WI38 (cell line): ENCODE measurements around the gene FBXL13.
"Not testable (repeated sequence)": the region's sequence is repeated elsewhere in the genome, so short reads cannot be mapped to it uniquely, and the experiment has no call there.

Experiments used
- H3K4me3 ChIP-seq: 2 replicates; pipeline ENCODE4 v1.5.1; 2011; ENCODE audit warnings: low read depth, mild to moderate bottlenecking, control low read depth, low read length
- TF ChIP-seq, protein P1 (sequence below): IDR thresholded peaks from 2 replicates; pipeline ENCODE4 v1.5.1; 2012; ENCODE audit warnings: low read depth, mild to moderate bottlenecking, control low read depth, low read length

FBXL13 gene

DNA sequence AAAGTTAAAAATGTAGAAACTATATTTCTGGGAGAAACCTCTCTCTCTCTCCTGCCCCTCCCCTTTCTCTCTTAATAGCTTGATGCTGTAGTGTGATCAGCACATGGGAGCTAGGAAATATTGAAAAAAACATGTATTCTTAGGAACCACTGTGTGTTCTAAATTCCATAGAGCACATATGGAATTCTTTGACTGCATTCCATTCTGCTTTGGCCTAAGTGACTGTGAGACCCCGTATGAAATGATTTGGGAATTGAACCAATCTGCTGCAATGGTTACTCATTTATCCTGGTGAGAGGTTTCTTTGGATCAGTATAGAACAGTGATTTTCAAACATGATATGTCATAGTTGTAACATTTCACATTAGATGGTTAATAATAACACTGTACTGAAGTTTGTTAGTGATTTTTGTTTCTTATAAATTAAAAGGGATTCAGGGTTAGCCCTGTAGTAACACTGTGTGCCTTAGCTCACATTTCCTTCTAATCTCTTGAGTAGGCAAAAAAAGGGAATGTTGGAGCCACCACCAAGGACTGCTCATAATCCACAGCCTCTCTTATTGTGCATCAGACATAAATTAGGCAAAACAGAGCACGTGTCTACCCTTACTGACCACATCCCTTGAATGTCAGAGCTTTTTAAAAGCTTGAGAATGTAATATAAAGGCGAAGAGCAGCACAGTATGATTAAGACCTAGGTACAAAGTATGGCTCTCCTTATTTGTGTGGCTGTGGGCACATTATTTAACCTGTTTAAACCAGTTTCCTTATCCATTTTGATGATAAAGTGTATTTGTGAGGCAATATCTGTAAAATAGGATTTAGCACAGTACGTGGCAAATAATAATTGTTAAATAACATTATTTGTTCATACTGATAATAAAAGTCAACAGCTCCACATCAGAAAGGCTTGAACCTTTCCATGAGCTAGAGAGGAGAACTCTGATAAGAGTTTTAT lies 256.7 kb downstream of the FBXL13 start:
- H3K4me3 ChIP-seq: no peak overlapping the region
- TF ChIP-seq, protein P1, sequence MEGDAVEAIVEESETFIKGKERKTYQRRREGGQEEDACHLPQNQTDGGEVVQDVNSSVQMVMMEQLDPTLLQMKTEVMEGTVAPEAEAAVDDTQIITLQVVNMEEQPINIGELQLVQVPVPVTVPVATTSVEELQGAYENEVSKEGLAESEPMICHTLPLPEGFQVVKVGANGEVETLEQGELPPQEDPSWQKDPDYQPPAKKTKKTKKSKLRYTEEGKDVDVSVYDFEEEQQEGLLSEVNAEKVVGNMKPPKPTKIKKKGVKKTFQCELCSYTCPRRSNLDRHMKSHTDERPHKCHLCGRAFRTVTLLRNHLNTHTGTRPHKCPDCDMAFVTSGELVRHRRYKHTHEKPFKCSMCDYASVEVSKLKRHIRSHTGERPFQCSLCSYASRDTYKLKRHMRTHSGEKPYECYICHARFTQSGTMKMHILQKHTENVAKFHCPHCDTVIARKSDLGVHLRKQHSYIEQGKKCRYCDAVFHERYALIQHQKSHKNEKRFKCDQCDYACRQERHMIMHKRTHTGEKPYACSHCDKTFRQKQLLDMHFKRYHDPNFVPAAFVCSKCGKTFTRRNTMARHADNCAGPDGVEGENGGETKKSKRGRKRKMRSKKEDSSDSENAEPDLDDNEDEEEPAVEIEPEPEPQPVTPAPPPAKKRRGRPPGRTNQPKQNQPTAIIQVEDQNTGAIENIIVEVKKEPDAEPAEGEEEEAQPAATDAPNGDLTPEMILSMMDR: no peak

DNA sequence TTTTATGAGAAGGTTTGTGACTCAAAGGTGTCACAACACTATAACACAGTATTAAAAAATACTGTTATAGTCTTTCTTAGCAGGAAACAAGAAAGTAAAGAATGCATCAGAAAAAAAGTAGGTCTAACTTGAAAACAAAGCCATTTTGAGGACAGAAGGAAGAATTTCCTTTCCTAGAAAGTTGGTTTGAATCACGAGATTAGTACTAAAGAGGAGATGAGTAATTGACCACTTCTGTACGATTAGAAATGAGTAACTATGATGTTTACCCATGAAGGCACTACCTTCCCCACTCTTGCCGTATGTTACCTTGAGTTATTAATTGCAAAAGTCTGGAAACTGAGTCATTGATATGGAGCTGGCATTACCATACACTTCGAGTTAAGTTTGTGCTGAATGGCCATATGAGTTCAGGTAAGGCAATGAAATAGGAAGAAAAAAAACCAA lies 260.5 kb downstream of the FBXL13 start:
- TF ChIP-seq, protein P1: no peak

DNA sequence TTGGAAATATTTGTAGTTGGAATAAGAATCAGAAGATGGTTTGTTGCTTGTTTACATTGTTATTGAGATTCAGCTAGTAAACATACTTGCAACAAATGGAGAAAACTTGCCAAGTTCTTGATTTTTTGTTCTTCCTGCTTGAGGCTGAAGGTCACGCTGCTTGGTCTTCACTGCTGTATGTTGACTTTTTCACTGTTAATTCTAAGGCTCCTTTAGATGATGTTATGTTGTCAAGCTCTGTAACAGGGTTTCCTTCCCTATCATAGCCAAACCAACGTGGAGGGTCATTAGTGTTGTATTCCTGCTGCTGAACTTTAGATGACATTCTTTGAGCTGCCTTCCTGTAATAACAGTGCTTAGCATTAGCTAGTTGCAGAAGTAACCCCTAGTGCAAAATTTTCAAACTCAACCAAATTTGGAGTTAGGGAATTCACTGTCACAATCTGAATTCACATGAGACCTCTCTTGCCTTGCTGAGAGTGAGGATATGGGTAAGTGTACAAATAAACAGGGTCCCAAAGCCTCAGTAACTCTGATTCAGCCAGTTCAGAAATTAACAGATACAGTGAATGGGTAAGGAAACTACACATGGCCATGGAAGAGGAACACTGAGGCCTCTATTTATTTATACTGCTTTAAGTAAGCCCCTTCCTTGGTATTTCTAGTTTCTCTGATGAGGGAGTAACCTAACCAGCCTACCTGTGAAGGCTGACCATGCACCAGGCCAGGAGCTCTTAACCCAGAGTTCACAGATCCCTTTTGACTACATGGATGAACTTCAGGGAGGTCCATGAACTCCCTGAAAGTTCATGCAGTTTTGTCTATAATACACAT lies 261.2 kb downstream of the FBXL13 start:
- no peak overlapping the region for H3K4me3 ChIP-seq
- TF ChIP-seq, protein P1: no peak

More for the DNA sequence above, 260.5 kb downstream of the FBXL13 start:
- no peak overlapping the region for H3K4me3 ChIP-seq

DNA sequence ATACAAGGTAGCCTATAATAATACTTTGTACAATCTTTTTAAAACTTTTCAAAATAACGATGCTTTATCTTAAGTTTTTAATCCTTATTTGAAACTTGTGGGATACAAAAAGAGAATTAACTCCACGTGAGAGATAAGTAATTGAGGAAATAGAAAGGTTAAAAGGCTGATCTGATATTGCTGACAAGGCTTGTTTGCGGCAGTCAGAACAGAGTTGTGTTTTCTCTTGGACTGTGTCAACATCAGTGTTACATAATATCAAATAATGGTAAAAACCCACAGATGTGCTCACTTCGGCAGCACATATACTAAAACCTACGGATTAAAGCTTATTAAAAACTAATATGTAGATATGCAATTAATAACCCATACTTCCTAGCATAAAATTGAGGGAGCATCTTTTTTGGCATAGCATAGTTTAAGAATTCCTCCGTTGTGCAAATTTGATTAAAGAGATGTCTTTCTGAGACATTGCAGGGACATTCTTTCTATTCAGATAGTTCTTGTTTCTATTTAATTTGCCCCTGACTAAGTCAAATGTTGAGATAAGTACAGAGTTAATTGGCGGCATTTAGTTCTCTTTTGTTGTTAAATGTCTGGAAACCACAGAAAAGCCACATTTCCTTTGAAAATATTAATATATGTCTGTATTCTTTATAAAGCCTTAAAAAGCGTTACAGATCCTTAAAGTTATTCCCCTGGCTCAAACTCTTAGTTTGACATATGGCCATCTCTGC lies 262.5 kb downstream of the FBXL13 start:
- TF ChIP-seq, protein P1: no peak
- H3K4me3 ChIP-seq: no peak overlapping the region

DNA sequence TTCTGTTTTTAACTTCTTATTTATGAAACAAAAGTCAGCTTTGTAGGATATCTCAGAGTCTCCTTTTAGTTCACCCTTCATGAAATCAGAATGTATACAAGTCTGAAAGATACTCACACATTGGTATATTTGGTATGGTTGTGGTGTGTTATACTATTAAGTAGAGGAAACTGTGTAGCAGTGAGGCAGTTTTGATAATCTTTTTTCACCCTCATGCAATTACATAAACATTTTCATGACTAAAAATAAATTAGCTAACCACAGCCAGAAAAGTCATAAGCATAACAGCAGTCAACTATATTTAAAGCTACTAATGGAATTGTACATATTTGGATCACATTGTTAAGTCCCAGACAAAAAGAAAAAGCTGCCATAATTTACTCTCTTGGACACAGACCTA lies 263.7 kb downstream of the FBXL13 start:
- H3K4me3 ChIP-seq: no peak overlapping the region

DNA sequence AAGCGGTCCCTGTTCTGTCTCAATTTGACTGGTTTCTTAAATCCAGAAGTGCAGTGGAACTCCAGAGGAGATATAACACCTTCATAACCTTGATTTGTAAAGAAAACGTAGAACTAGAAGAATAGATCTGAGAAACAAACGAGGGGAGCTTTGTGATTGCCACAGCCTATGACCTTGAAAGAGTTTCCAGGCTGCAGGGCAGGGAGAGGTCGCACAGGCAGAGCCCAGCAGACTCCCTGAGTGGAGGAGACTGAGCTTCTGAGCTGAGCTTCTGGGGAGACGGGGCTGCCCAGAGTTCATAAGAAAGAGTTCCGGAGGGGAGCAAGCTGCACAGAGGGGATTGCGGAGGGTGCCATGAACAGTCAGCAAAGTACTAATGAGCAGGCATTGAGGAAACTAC lies 268.0 kb downstream of the FBXL13 start:
- TF ChIP-seq, protein P1: no peak
- H3K4me3 ChIP-seq: no peak overlapping the region

More for the DNA sequence above, 263.7 kb downstream of the FBXL13 start:
- TF ChIP-seq, protein P1: no peak

DNA sequence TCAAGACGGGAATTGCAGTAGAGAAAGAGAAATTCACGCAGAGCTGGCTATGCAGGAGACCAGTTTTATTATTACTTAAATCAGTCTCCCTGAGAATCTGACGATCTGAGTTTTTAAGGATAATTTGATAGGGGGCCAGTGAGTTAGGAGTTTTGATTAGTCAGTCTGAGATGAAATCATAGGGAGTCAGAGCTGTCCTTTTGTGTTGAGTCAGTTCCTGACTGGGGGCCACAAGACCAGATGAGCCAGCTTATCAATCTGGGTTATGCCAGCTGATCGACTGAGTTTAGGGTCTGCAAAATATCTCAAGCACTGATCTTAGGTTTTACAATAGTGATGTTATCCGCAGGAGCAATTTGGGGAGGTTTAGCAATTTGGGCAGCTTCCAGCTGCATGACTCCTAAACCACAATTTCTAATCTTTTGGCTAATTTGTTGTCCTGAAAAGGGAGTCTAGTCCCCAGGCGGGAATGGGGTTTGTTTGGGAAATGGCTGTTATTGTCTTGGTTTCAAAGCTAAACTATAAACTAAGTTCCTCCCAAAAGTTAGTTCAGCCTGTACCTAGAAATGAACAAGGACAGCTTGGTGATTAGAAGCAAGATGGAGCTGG lies 278.5 kb downstream of the FBXL13 start:
- not testable (repeated sequence) for H3K4me3 ChIP-seq

DNA sequence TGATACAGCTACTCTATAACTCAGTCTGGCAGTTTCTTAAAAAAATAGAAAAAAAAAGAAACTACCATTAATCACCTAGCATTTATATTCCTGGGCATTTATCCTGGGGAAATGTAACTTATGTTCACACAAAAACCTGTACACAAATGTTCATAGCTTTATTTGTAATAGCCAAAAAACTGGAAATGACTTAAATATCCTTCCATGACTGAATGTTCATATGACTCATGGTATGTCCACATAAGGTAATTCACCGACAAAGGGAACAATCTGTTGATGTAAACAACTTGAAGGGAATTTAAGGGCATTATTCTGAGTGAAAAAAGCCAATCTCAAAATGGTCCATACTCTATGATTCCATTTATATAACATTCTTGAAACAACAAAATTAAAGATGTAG lies 280.0 kb downstream of the FBXL13 start:
- H3K4me3 ChIP-seq: not testable (repeated sequence)

DNA sequence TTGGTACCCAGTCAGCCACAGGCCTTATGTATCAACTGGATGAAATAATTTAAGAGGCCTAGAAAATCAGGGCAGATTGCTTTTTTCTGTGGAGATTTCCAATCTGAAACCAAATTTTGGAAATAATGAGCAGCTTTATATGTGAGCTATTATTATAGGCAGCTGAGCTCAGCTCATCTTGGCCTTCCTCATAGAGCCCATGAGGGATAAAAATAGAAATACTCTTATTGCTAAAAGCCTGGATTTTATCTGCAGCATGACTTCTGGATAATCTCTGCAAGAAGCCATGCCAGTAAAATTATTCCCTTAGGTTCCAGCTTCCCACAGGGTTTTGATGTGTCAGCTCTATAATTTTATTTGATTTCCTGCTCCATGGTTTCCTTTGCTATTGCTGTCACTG lies 282.8 kb downstream of the FBXL13 start:
- not testable (repeated sequence) for H3K4me3 ChIP-seq

DNA sequence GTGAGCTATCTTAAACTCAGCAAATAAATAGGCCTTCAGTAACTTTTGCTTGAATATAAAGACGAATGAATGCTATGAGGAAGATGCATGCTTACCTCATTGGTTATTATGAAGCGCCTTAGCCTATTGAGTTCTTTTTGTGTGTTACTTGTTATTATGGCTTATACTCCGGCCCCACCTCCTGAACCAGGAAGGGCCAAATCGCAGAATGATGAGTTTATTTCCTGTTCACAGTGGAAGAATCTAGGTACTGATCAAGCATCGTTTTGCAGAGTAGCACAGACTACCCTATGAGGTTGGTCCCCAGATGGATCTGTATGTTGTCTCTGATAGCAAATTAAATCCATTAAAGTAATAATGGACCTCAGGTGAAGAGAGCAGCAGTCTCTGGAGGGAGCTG lies 283.2 kb downstream of the FBXL13 start:
- H3K4me3 ChIP-seq: not testable (repeated sequence)
